Endothelial cell of umbilical vein (primary cell): ENCODE measurements around the gene ACER2. TPM values are rescaled to one million over a fixed set of nuclear protein-coding genes. Genes with fewer than 3 reads are reported as not detected.

Source experiments
- BruUV-seq: library from RNA; stranded (reverse); fragments of 400-500 nt; replicated peaks from 2 replicates; lab custom pipeline; 2021; lab: Mats Ljungman, UMichigan
- CTCF ChIA-PET: fragments of 300-600, 350-600 bp; sonication (Branson Sonifier 250); formaldehyde crosslinking; loops from one replicate; lab custom pipeline; 2021; ENCODE audit warnings: antibody characterized with exemption, inconsistent platforms; lab: Charles Lee
- POLR2A ChIA-PET: fragments of 300-600, 350-600 bp; sonication (Branson Sonifier 250); formaldehyde crosslinking; loops from one replicate; lab custom pipeline; 2021; ENCODE audit warnings: antibody characterized with exemption, inconsistent platforms; lab: Charles Lee
- DNase-seq: peaks from one replicate; pipeline ENCODE4 v3.0.0-alpha.2; 2011; ENCODE audit warnings: low read depth, low spot score
- FAIRE-seq: peaks from 2 replicates; lab custom pipeline; 2011; peaks lifted over from hg19 to GRCh38; lab: Jason Lieb, UNC
- H2AFZ ChIP-seq: 2 replicates; pipeline ENCODE4 v1.6.0; 2012; ENCODE audit warnings: low read depth, low read length, control low read depth, inconsistent platforms
- H3K27ac ChIP-seq: 2 replicates; pipeline ENCODE4 v1.5.1; 2011; ENCODE audit warnings: low read depth, mild to moderate bottlenecking, control low read depth, low read length, moderate library complexity; ENCODE audit not compliant: insufficient read depth
- H3K27me3 ChIP-seq, 2 experiments: 2 replicates each; pipeline versions ENCODE4 v1.6.0 to v1.6.1; 2011; ENCODE audit warnings: low read length in 2 of 2, mixed read lengths in 1 of 2; ENCODE audit not compliant: control insufficient read depth in 2 of 2, insufficient read depth in 2 of 2
- H3K36me3 ChIP-seq, 2 experiments: 2 replicates in 1 of 2; 3 replicates in 1 of 2; pipeline ENCODE4 v1.5.1; 2011; ENCODE audit warnings: low read length in 2 of 2, mild to moderate bottlenecking in 1 of 2, moderate library complexity in 1 of 2; ENCODE audit not compliant: control insufficient read depth in 2 of 2, insufficient read depth in 2 of 2; ENCODE audit errors: extremely low read depth in 1 of 2
- H3K4me1 ChIP-seq: 3 replicates; pipeline ENCODE4 v1.5.1; 2011; ENCODE audit warnings: mild to moderate bottlenecking, low read length; ENCODE audit not compliant: control insufficient read depth, insufficient read depth; ENCODE audit errors: extremely low read depth
- H3K4me2 ChIP-seq: 2 replicates; pipeline ENCODE4 v1.6.1; 2011; ENCODE audit warnings: low read length, control low read depth, mixed read lengths; ENCODE audit not compliant: insufficient read depth
- H3K4me3 ChIP-seq, 3 experiments: fragments of 200-600 bp in 1 of 3; sonication (generic), shearing (Covaris generic) in 1 of 3; replicated peaks in 1 of 3; 2 replicates each; pipeline ENCODE4 v1.5.1; 2011 to 2016; ENCODE audit warnings: control low read depth in 3 of 3, low read length in 3 of 3, mild to moderate bottlenecking in 2 of 3, inconsistent platforms in 1 of 3, low read depth in 1 of 3, moderate library complexity in 1 of 3; ENCODE audit not compliant: insufficient read depth in 1 of 3
- H3K79me2 ChIP-seq: 2 replicates; pipeline ENCODE4 v1.6.0; 2012; ENCODE audit warnings: low read length, inconsistent platforms; ENCODE audit not compliant: control insufficient read depth, insufficient read depth
- H3K9ac ChIP-seq: replicated peaks from 2 replicates; pipeline ENCODE3; 2011; ENCODE audit warnings: low read length, control low read depth; ENCODE audit not compliant: insufficient read depth; ENCODE audit errors: extremely low read depth
- H3K9me1 ChIP-seq: replicated peaks from 3 replicates; pipeline ENCODE4 v1.6.0; 2011; ENCODE audit warnings: mild to moderate bottlenecking, low read length; ENCODE audit not compliant: control insufficient read depth, insufficient read depth; ENCODE audit errors: extremely low read depth
- H3K9me3 ChIP-seq: replicated peaks from 2 replicates; pipeline ENCODE4 v1.5.1; 2012; ENCODE audit warnings: low read length, inconsistent platforms; ENCODE audit not compliant: control insufficient read depth, insufficient read depth
- H4K20me1 ChIP-seq: replicated peaks from 2 replicates; pipeline ENCODE3; 2011; ENCODE audit warnings: mild to moderate bottlenecking, low read length; ENCODE audit not compliant: control insufficient read depth, insufficient read depth; ENCODE audit errors: extremely low read depth
- EZH2 ChIP-seq: IDR thresholded peaks from 2 replicates; pipeline ENCODE4 v1.6.1; 2012; ENCODE audit warnings: borderline replicate concordance, low read depth, mild to moderate bottlenecking, moderate library complexity, low read length, inconsistent platforms; ENCODE audit not compliant: severe bottlenecking
- FOS ChIP-seq: IDR thresholded peaks from 2 replicates; pipeline ENCODE4 v1.6.1; 2011; ENCODE audit warnings: mild to moderate bottlenecking, low read length, moderate library complexity, borderline replicate concordance; ENCODE audit not compliant: insufficient read depth
- GATA2 ChIP-seq: IDR thresholded peaks from 2 replicates; pipeline ENCODE4 v1.7.0; 2011; ENCODE audit warnings: low read depth, mild to moderate bottlenecking, moderate library complexity, mixed read lengths, low read length; ENCODE audit not compliant: insufficient read length, insufficient read depth
- JUN ChIP-seq: IDR thresholded peaks from 2 replicates; pipeline ENCODE4 v1.6.1; 2011; ENCODE audit warnings: borderline replicate concordance, low read depth; ENCODE audit not compliant: insufficient read length, insufficient read depth
- MYC ChIP-seq: IDR thresholded peaks from one replicate; pipeline ENCODE4 v1.6.1; 2011; ENCODE audit warnings: mild to moderate bottlenecking, low read depth, low read length
- POLR2A ChIP-seq: IDR thresholded peaks from 2 replicates; pipeline ENCODE4 v1.6.1; 2012; ENCODE audit warnings: low read depth, mild to moderate bottlenecking, control low read depth, low read length
- POLR2AphosphoS5 ChIP-seq: IDR thresholded peaks from 2 replicates; pipeline ENCODE4 v1.6.1; 2012; ENCODE audit warnings: low read depth, mild to moderate bottlenecking, control low read depth, low read length, moderate library complexity; ENCODE audit not compliant: insufficient read depth
- dilution Hi-C: fragments of 300-500 bp; cut with MboI; formaldehyde crosslinking; loops from one replicate; pipeline ENCODE4 v1.15.0; 2019; ENCODE audit warnings: low sequenced_read_pairs; ENCODE audit not compliant: extremely low pct_ligation_motif_present
- intact Hi-C: fragments of 100-400 bp; cut with micrococcal nuclease; formaldehyde crosslinking; loops from one replicate; pipeline ENCODE4 v1.10.0; 2022
- polyA plus RNA-seq, 4 experiments: library from polyadenylated mRNA; depleted of rRNA in 3 of 4; stranded (reverse) in 3 of 4; unstranded in 1 of 4; fragments of >200 nt; gene quantifications; 2 replicates each; pipeline versions ENCODE4 v1.2.1 to v1.2.3, GENCODE V29; 2011 to 2012; ENCODE audit warnings: missing spikeins in 1 of 4
- total RNA-seq: library from RNA; stranded (reverse); gene quantifications from 2 replicates; pipeline ENCODE4 v1.2.3, GENCODE V29; 2021
- TF ChIP-seq, protein P1 (sequence below), 2 donors: IDR thresholded peaks; 1 replicate in 1 of 2; 2 replicates in 1 of 2; pipeline ENCODE4 v1.5.1; 2011; ENCODE audit warnings: low read length in 2 of 2, mild to moderate bottlenecking in 2 of 2, moderate library complexity in 2 of 2, control low read depth in 1 of 2, inconsistent platforms in 1 of 2, low read depth in 1 of 2; ENCODE audit not compliant: insufficient read depth in 1 of 2; ENCODE audit errors: extremely low read depth in 1 of 2
- TF ChIP-seq, protein P2 (sequence below): IDR thresholded peaks from 2 replicates; pipeline ENCODE4 v1.6.1; 2011; ENCODE audit not compliant: insufficient read depth, insufficient read length

ACER2 gene
- total and polyA plus RNA-seq, 2 donors (not counting 3 experiments of a cell fraction or from before 2014, with no cell fraction given), result 5.2 to 7.3 TPM

DNA sequence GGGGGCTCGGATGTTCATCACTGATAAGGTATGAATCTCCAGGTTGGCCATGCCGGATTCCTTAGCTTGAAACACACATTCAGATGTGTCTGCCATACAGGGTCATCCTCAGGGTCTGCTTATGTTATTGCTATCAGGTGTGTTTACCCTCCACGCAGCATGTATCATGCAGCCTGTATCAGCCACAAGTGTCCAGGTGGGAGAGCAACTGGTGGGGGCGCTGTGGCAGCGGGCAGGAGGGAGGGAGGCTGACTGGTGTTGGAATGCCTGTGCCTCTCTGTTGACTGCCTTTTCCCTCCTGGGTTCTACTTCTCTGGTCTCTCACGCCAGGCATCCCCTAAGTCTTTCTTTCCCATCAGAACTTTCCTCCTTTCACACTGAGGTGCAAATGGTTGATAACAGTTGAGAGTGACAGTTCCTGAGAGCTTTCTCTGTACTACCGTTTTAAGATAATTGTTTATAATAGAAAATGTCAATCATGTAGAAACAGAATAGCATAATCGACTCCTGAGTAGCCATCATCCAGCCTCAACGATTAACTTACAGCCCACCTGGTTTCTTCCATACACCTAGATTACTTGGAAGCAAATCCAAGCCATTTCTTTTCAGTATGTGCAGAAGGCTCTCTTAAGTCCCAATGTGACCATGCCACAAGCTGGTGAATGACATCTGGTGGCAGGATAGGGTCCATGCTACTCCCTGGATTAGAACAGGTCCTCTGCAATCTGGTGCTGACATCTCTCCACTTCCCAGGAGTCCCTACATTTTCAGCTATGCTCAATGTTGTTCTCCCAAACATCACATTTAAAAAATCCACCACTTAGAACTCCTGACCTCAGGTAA, 86.6 kb downstream of the ACER2 start:
- H2AFZ ChIP-seq, result no peak overlapping the region
- no peaks in the 10 kb centered on the region for H3K79me2 ChIP-seq
- dilution Hi-C loops (no loop called here), intact Hi-C loops (no loop called here)
- no peaks in the 10 kb centered on the region for H3K4me1 ChIP-seq
- no peak overlapping the region for H3K9ac ChIP-seq
- no peak for DNase-seq
- no peaks in the 10 kb centered on the region for H3K9me3 ChIP-seq
- H4K20me1 ChIP-seq, result no peaks in the 10 kb centered on the region
- no peak for FAIRE-seq
- CTCF ChIA-PET, result no interaction called here
- no peak overlapping the region for H3K4me3 ChIP-seq
- POLR2A ChIA-PET, result no interaction called here
- peaks cover 5 to 13% of the 10 kb centered on the region in 2 experiments for H3K27me3 ChIP-seq
- H3K9me1 ChIP-seq, result peaks cover 2% of the 10 kb centered on the region
- H3K27ac ChIP-seq, result no peak overlapping the region
- no peak for TF ChIP-seq JUN
- TF ChIP-seq, protein P1, sequence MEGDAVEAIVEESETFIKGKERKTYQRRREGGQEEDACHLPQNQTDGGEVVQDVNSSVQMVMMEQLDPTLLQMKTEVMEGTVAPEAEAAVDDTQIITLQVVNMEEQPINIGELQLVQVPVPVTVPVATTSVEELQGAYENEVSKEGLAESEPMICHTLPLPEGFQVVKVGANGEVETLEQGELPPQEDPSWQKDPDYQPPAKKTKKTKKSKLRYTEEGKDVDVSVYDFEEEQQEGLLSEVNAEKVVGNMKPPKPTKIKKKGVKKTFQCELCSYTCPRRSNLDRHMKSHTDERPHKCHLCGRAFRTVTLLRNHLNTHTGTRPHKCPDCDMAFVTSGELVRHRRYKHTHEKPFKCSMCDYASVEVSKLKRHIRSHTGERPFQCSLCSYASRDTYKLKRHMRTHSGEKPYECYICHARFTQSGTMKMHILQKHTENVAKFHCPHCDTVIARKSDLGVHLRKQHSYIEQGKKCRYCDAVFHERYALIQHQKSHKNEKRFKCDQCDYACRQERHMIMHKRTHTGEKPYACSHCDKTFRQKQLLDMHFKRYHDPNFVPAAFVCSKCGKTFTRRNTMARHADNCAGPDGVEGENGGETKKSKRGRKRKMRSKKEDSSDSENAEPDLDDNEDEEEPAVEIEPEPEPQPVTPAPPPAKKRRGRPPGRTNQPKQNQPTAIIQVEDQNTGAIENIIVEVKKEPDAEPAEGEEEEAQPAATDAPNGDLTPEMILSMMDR (IDR thresholded peaks at IDR 0.05; ENCODE audit: extremely low read depth in 1 of 2, insufficient read depth in 1 of 2, low read depth in 1 of 2, low read length in 2 of 2), result no peak
- TF ChIP-seq EZH2, result no peak
- no peak for TF ChIP-seq FOS
- TF ChIP-seq POLR2A, result no peak
- TF ChIP-seq GATA2, result no peak
- no peak for TF ChIP-seq MYC
- no peak for TF ChIP-seq POLR2AphosphoS5
- TF ChIP-seq, protein P2, sequence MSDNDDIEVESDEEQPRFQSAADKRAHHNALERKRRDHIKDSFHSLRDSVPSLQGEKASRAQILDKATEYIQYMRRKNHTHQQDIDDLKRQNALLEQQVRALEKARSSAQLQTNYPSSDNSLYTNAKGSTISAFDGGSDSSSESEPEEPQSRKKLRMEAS, result no peak
- H3K36me3 ChIP-seq, result no peaks in the 10 kb centered on the region
- no TSS peak for BruUV-seq
- no peak overlapping the region for H3K4me2 ChIP-seq
